ENCODE measurements around the gene PCK1.
A peak's percentile ranks its signal among the peaks of the same experiment; 100 is the strongest.

PCK1 gene

DNA sequence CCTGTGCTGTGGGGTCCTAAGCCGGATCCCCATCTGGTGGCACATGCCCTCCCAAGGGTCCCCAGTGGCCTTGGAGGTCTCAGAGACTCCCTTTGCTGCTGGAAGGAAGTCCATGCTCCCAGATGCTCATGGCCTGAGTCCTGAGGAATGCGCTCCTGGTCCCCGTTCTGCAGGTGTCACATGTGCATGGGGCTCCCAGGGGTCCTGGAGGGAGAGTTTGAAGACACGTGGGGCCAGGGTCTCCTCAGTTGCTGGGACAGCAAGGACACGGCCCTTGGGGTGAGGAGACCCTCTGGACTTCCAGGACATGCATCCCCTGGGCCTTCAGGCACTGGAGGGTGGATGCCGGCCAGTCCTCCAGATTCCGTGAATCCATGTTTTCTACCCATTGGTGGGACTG lies 47.6 kb downstream of the PCK1 start:
- no peak for DNase-seq

DNA sequence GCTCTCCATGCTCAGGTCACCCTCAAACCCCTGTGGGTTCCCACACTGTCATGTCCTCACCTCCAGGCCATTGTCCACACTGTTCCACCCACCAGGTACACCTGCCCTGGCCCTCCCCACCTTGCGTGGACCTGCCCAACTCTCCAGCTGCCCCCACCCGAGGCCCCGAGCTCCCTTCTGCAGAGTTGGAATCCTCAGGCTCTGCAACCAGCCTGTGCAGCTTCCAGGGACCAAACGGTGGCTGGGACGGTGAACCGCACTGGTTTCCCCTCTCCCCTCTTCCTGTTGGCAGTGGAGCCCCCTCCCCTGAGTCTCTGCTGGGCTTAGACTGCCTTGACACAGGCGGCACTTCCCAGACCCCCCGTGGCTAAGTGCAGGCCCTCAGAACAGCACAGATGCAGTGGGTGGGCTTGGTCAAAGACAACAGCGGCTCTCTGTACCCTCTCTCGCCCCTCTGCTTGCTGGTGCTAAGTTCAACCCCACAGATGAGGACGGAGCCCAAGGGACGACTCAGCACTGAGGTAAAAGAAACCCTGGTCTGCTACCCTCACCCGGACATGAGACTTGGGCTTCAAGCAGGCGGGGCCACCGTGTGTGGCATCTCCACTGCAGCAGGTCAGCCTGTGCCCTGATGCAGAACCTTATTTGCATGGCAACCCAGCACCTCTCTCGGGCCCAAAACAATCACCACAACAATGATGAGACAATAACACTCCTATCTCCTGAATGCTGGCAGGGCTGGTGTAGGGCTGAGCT lies 48.4 kb downstream of the PCK1 start:
- no peak for DNase-seq

DNA sequence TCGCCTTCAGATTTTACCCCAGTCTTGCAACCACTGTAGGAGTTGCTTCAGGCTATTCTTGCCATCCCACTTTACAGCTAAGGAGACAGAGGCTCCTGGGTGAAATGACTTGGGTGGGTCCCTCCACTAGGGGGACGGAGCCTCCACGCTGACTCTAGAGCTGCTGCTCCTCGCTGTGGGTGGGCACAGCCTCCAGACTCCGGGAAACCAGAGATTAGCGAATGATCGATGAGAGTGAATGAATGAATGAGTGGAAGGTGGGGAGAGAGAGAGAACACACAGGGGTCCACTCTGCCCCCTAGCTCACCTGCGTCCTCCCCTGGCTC lies 48.9 kb downstream of the PCK1 start:
- no peak for DNase-seq

DNA sequence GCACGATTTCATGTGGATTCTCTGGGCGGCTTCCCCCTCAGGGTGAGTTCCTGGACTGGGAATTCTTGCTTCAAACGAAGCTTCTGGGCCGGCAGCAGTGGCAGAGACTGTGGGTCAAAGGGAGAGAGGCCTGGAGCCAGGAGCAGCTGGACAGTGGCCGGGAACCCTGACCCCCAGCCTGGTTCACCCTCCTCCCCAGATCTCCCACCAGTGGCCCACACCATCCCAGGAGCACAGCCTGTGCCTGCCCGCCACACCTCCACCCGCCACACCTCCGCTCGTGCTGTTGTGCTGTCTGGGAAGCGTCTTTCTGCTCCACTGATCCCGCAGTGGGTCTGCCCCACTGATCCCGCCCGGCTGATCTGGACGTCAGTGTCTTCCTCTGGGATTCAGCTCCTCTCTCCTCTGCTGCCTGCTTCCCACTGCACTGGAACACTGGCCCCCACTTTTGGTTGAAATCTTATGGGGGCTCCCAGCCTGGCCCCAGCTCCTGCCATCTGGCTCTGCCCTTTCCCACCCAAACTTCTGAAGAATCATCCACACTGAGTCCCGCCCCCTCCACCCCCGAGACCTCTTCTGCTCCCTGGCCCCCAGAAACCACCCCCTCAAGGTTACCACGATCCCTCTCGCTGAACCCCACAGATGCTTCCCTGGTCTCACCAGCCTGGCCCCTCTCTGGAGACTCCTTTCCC lies 49.5 kb downstream of the PCK1 start:
- no peak for DNase-seq

DNA sequence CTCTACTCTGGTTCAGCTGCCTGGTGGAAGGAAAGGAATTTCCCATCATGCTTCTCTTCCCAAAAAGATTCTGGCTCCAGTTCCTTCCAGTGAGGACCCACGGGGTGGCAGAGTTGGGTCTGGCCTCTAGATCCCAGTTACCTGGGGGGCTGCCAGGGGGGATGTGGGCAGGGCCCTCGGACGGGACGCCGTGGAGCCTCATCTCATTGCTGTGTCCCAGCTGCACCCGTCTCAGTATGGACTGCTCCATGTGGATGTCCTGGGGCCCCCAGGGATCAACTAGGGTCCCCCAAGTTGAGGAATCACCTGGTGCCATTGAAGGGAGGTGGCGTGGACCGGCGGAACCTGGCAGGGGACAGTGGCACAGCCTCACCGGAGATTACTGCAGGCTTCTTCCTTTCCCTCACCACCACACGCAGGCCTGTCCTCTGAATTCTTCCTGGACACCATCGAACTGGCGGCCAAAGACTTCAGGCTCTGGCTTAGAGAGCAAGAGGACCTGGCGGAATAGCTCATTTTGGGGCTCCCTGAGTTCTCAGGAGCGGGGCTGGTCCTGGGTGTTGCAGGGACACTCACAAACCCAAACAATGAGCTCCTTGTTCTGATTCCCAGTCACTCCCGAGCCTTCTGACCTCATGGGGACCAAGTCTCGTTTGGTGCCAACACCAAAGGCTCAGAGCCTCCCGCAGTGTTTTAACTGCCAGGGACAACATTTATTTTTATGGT lies 50.8 kb downstream of the PCK1 start:
- peak; percentile 26 for DNase-seq

DNA sequence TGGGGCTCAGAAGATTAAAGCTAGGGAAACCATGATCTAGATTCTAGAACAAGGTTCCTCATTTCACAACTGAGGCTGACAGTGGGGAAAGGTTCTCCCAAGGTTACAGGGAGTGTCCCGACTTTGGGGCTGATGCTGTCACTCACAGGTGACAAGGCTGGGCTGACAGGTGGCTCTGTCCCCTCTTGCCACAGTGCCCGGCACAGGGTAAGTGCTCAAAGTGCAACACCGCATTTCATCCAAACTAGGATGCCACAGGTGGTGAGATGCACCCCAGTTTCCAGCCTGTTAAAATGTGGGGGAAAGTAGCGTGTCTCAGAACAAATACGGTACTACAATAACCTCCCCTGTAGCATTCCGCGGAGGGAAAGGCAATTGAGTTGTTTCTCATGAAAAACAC lies 51.5 kb downstream of the PCK1 start:
- peak; percentile 26 for DNase-seq

DNA sequence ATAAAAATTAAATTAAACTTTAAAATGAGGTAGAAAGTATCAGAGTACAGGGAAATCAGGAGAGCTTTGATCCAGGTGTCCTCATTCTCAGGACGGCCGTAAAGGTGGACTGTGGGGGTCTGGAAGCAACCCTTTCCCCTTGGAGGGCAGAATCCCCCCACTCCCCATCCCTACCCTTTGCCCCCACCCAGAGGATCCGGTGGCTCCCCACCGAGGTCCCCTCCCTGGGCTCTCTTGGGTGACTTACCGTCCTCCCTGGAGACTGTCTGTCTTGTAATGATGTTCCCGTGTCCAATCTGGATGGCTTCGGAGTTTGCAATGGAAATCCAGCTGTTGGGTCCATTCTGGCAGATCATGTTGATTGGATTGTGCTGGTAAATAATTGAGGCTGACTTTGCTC lies 52.0 kb downstream of the PCK1 start:
- peak; percentile 24 for DNase-seq

DNA sequence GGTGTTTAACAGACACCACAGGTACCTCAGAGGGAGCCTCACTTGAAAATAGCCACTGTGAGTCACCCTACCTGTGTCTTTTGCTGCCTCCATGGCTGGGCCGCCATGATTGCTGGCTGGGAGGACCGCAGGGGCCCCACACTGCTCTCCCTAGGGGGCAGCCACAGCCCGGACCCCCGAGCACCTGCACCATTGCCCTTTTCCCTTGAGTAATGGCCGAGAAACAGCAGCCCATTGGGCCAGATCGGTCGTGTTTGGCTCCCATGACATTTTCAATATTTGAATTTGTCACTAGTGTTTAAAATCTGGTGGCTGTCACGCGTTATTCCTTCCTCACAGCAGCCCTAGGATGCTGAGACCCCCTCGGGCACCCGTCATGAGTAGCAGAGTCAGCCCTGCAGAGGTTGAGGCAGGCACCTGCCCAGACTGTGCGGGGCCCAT lies 52.6 kb downstream of the PCK1 start:
- DNase-seq: peak; percentile 50

DNA sequence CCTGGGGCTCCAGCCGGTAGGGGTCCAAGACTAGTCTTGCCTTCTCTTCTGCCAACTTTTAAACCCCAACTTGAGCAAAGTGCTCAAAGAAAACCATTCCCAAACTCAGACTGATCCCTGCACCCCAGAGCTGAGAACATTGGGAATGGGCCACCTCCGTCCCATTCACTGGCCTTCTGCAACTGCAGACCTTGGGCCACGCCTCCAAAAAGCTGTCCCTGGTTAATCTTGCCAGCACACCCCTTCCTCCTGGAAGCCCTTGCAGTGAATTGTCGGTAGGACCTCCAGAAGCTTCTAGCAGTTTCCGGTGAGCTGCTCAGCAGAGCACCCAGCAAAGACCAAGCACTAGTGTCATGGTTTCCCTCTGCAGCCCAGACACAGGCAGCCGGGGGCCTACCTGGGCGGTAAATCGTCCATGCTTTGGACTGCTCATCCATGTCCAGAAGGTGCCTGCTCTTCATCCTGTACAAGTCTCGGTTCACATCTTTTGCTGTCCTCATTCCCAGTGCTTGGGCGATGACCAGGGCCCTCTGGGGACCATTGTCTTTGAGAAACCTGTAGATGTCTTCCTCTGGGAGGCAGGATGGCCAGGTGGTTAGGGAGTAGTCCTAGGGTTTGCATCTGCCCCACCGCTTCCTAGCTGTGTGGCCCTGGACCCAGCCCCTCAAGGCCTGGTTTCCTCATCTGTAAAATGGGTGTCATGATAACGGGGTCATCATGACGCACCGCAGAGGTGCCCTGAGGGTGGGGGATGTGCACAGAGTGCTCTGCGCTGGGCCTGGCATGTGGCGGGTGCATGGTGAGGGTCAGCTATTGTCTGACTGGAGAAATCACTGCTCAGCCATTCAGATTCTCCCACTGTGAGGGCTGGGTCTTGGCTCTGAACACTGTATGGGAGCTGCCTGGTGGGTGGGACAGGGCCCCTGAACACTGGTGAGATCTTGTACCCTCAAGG lies 53.9 kb downstream of the PCK1 start:
- DNase-seq: peak; percentile 53

DNA sequence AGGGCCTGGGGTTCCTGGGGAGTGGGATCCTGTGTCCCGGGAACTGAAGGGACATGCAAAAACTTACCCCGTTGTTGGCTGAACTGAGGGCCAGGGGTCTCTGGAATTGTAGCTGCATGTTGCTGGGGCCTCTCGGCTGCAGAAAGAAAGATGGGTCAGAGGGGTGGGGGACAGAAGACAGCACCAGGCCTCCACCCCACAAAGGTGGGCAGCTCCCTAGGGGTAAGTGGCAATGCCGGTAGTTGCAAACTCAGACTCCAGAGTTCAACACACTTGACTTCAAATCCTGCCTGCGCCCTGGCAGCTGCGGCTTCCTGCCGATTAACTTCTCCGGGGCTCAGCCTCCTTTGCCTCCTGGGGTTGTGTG lies 54.5 kb downstream of the PCK1 start:
- peak; percentile 50 for DNase-seq

DNA sequence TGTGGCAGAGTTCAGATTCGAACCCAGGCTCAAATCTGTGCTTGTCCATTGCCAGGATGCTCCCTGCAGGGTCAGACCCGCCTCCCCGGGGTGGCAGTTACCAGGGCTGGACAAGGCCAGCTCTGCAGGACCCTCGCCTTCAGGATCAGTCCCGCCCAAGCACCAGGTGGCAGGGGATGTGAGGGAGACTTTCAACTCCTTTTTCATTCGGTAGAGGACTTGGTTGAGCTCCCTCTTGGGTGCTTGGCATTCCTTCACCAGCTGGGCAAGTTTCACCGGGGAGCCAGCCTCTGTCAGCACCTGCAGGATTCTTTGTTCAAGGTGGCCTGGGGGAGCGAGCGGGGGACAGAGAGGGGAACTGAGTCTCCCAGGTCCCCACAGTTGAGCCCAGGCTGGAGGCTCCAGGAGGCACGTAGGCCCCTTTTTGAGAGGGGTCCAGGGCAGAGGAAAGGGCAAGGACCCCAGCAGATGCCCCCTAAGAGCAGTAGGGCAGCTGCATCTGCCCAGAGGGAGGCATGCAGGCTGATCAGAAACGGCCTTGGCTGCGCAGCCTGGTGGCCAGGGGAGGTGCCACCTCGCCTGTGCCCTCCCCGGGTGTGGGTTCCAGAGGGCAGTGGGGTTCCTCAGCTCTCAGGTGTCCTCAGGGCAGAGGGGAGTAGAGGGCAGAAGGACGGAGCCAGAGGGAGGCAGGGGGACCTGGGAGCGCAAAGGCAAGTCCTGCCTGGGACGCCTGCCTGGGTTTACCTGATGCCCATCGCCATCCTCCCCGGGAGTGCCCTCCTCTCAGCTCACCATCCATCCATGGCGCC lies 55.4 kb downstream of the PCK1 start:
- DNase-seq: peak; percentile 56

DNA sequence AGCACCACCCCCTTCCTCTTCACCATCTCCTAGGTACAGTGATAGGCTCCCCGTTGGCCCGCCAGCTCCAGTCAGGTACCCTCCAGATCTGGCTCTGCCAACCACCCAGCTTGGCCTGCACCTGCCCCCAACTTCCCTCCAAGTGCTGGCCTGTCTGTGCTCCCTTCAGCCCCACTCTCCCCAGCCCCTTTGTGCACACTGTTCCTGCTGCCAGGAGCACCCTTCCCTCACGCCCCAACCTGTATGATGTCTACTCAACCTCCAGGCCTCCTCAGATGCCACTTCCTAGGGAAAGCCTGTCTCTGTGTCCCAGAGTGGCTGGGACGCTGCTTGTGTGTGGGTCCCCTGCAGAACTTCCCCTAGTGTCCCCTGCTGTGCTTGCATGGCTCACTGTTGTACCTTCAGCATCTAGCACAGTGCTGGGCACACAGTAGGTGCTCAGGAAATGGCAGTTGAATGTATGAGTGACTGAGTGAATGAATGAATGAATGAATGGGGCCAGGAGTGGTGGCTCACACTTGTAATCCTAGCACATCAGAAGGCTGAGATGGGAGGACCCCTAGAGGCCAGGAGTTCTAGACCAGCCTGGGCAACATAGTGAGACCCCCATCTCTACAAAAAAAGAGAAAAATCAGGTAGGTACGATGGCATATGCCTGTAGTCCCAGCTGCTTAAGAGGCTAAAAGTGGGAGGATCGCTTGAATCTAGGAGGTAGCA lies 56.3 kb downstream of the PCK1 start:
- DNase-seq: no peak
